Measurements from ENCODE around the gene VPS18.

- TF ChIP-seq, protein P1, sequence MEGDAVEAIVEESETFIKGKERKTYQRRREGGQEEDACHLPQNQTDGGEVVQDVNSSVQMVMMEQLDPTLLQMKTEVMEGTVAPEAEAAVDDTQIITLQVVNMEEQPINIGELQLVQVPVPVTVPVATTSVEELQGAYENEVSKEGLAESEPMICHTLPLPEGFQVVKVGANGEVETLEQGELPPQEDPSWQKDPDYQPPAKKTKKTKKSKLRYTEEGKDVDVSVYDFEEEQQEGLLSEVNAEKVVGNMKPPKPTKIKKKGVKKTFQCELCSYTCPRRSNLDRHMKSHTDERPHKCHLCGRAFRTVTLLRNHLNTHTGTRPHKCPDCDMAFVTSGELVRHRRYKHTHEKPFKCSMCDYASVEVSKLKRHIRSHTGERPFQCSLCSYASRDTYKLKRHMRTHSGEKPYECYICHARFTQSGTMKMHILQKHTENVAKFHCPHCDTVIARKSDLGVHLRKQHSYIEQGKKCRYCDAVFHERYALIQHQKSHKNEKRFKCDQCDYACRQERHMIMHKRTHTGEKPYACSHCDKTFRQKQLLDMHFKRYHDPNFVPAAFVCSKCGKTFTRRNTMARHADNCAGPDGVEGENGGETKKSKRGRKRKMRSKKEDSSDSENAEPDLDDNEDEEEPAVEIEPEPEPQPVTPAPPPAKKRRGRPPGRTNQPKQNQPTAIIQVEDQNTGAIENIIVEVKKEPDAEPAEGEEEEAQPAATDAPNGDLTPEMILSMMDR (IDR thresholded peaks at IDR 0.05; ENCODE audit: insufficient read depth, low read length, poor library complexity, severe bottlenecking), result no peak
- TF ChIP-seq EZH2phosphoT487 (conservative IDR thresholded peaks at IDR 0.05; ENCODE audit: low read length), result no peak
These were observed 48.1 kb downstream of the VPS18 start for GRCh38 chr15:40942337-40942854.
